Panc1 (cell line): ENCODE data around the gene CST9L.

Source experiments
- POLR2AphosphoS5 ChIP-seq: IDR thresholded peaks from 2 replicates; pipeline ENCODE4 v1.6.1; 2012; ENCODE audit warnings: mild to moderate bottlenecking, low read depth, low read length, moderate library complexity
- TCF7L2 ChIP-seq: IDR thresholded peaks from 2 replicates; pipeline ENCODE4 v1.6.1; 2011; ENCODE audit warnings: mild to moderate bottlenecking, low read depth, low read length, inconsistent platforms
- TF ChIP-seq, protein P1 (sequence below): fragments of 450-650 bp; IDR thresholded peaks from 2 replicates; pipeline ENCODE4 v1.5.1; 2017; ENCODE audit warnings: mild to moderate bottlenecking

DNA sequence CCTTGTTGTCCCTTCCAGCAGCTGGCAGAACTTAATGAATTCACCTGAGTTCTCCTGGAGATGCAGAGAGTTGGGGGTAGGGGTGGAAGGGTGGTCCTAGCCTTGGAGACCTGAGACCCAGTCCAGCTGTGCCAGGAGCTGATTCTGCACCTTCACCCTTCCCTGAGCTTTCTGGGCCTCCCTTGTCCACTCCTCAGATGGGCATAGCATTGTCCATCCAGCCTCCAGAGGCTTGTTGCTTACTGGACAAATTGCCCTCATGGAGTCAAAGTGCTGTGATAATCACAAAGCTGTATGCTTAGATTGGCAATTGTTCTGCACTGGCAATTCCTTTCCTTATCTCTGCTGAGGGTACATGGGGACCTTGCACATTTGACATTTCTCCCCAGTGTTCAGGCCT is 16.5 kb downstream of the CST9L start:
- TF ChIP-seq, protein P1, sequence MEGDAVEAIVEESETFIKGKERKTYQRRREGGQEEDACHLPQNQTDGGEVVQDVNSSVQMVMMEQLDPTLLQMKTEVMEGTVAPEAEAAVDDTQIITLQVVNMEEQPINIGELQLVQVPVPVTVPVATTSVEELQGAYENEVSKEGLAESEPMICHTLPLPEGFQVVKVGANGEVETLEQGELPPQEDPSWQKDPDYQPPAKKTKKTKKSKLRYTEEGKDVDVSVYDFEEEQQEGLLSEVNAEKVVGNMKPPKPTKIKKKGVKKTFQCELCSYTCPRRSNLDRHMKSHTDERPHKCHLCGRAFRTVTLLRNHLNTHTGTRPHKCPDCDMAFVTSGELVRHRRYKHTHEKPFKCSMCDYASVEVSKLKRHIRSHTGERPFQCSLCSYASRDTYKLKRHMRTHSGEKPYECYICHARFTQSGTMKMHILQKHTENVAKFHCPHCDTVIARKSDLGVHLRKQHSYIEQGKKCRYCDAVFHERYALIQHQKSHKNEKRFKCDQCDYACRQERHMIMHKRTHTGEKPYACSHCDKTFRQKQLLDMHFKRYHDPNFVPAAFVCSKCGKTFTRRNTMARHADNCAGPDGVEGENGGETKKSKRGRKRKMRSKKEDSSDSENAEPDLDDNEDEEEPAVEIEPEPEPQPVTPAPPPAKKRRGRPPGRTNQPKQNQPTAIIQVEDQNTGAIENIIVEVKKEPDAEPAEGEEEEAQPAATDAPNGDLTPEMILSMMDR, result no peak
- TF ChIP-seq POLR2AphosphoS5 (no peak), TCF7L2 (no peak)
